BJ (cell line): ENCODE measurements around the gene XXYLT1. TPM values are rescaled to one million over a fixed set of nuclear protein-coding genes. Genes with fewer than 3 reads are reported as not detected.

Experiments
- CTCF ChIA-PET: fragments of 350-600 bp; formaldehyde crosslinking; extraction: SDS; loops from one replicate; lab custom pipeline; 2021; ENCODE audit warnings: antibody characterized with exemption, inconsistent platforms; lab: Yijun Ruan, JAX
- POLR2A ChIA-PET: fragments of 300-600 bp; sonication (Branson Sonifier 250); formaldehyde crosslinking; extraction: SDS; loops from one replicate; lab custom pipeline; 2021; ENCODE audit warnings: antibody characterized with exemption; lab: Charles Lee
- DNase-seq: peaks from one replicate; pipeline ENCODE4 v3.0.0-alpha.2; 2011; ENCODE audit warnings: low read depth
- H3K27me3 ChIP-seq: 2 replicates; pipeline ENCODE4 v1.6.0; 2011; ENCODE audit warnings: low read length; ENCODE audit not compliant: control insufficient read depth, insufficient read depth
- H3K36me3 ChIP-seq: 2 replicates; pipeline ENCODE4 v1.5.1; 2011; ENCODE audit warnings: low read length; ENCODE audit not compliant: control insufficient read depth, insufficient read depth
- H3K4me3 ChIP-seq: 2 replicates; pipeline ENCODE4 v1.5.1; 2011; ENCODE audit warnings: low read depth, mild to moderate bottlenecking, control low read depth, low read length
- CTCF ChIP-seq: IDR thresholded peaks from 2 replicates; pipeline ENCODE4 v1.5.1; 2011; ENCODE audit warnings: low read depth, mild to moderate bottlenecking, control low read depth, inconsistent platforms, low read length, moderate library complexity; ENCODE audit not compliant: insufficient read depth
- polyA plus RNA-seq: library from polyadenylated mRNA; depleted of rRNA; stranded (reverse); fragments of >200 nt; gene quantifications from 2 replicates; pipeline ENCODE4 v1.2.3, GENCODE V29; 2011

Gene XXYLT1
- polyA plus RNA-seq, 1 experiment = 33.5 TPM

GRCh38 chr3:195153130-195153529 is 117.8 kb downstream of the XXYLT1 start:
- Histone ChIP-seq H3K4me3 (no peak overlapping the region), H3K27me3 (no peaks in the 10 kb centered on the region), H3K36me3 (no peaks in the 10 kb centered on the region)
- no peak for TF ChIP-seq CTCF
- no peak for DNase-seq
- POLR2A ChIA-PET = no interaction called here
- CTCF ChIA-PET = interaction anchor here (1.0 to 1.3 kb wide), 2 partner anchors 31 to 35 kb away, joined by 3 read pairs; no protein-coding TSS in a partner anchor

- Histone ChIP-seq H3K36me3 (no peaks in the 10 kb centered on the region), H3K27me3 (no peaks in the 10 kb centered on the region), H3K4me3 (no peak overlapping the region)
- TF ChIP-seq CTCF = no peak
- ChIA-PET CTCF (interaction anchor here (1.3 kb wide), 1 partner anchor 37 kb away, joined by 3 read pairs; no protein-coding TSS in a partner anchor), POLR2A (no interaction called here)
- peak; percentile 65 for DNase-seq
Observed at GRCh38 chr3:195151866-195152541, 119.0 kb downstream of the XXYLT1 start.

- H3K4me3 ChIP-seq = no peak overlapping the region
- POLR2A ChIA-PET = no interaction called here
- CTCF ChIA-PET = no interaction called here
- H3K36me3 ChIP-seq = no peaks in the 10 kb centered on the region
- DNase-seq = no peak
- H3K27me3 ChIP-seq = no peaks in the 10 kb centered on the region
- no peak for TF ChIP-seq CTCF
Observed at GRCh38 chr3:195151402-195151801, 119.6 kb downstream of the XXYLT1 start.

DNA sequence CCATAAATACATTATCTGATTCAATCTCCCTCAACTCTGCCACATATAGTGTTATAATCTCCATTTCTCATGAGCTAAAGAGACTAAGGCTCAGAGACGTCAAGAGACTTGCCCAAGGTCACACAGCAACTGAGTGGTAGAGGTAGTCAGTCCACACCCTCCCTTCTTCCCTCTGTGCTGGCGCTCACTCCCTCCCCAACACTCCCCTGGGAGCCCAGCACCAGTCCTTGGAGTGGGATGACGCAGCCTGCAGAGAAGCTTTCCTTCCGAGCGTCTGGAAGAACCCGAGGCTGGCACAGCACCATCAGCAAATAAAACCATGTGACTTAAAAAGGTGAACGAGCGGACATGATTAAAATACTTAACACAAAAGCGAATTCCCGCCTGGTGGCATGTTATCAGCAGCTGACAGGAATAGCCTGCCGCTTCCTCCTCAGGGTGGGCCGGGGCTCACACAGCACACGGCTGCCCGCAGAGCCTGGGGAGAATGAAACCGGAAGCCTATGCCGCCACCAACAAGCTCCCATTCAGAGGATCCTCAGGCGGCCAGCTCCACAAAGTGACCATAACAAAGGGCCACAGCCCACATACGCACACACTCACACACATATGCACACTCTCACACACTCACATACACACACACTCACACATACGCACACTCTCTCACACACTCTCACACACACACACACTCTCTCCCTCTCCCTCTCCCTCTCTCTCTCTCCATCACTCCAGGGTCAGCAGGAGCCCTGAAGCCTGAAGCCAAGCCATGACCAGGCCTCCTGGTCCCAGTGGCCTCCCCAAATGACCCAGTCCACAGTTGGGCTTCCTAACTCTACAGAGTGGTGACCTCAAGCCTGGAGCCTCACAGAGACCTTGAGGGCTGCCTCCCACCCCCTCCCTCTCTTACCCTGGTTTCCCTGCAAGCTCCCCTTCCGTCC is 120.5 kb downstream of the XXYLT1 start:
- ChIA-PET POLR2A (no interaction called here), CTCF (no interaction called here)
- no peak for DNase-seq
- Histone ChIP-seq H3K27me3 (no peaks in the 10 kb centered on the region), H3K36me3 (no peaks in the 10 kb centered on the region), H3K4me3 (no peak overlapping the region)
- TF ChIP-seq CTCF = no peak
